HEK293T (cell line): ENCODE data around the gene NADSYN1.

Experiments used
- CTCF ChIA-PET: fragments of 350-600 bp; formaldehyde crosslinking; extraction: SDS; loops from one replicate; lab custom pipeline; 2021; ENCODE audit warnings: antibody characterized with exemption, inconsistent platforms; lab: Yijun Ruan, JAX
- POLR2A ChIA-PET: fragments of 350-600 bp; formaldehyde crosslinking; extraction: SDS; loops from one replicate; lab custom pipeline; 2020; ENCODE audit warnings: antibody characterized with exemption, inconsistent platforms; lab: Yijun Ruan, JAX
- DNase-seq: peaks from one replicate; pipeline ENCODE4 v3.0.0; 2012; ENCODE audit warnings: mixed read lengths; ENCODE audit errors: extremely low spot score
- ARNT ChIP-seq: fragments of 450-650 bp; IDR thresholded peaks from 2 replicates; pipeline ENCODE4 v1.6.1; 2017; ENCODE audit warnings: mild to moderate bottlenecking
- BHLHE40 ChIP-seq: fragments of 450-650 bp; IDR thresholded peaks from 2 replicates; pipeline ENCODE4 v1.6.1; 2016; ENCODE audit warnings: mild to moderate bottlenecking, moderate library complexity, borderline replicate concordance
- CTBP1 ChIP-seq: fragments of 450-650 bp; IDR thresholded peaks from 2 replicates; pipeline ENCODE4 v1.6.1; 2016; ENCODE audit warnings: borderline replicate concordance
- ELF4 ChIP-seq: fragments of 450-650 bp; IDR thresholded peaks from 2 replicates; pipeline ENCODE4 v1.6.1; 2017; ENCODE audit warnings: antibody characterized with exemption
- FOXA1 ChIP-seq: fragments of 450-650 bp; IDR thresholded peaks from 2 replicates; pipeline ENCODE4 v1.6.1; 2016; ENCODE audit warnings: mild to moderate bottlenecking
- FOXK2 ChIP-seq: fragments of 450-650 bp; IDR thresholded peaks from 2 replicates; pipeline ENCODE4 v1.6.1; 2016; ENCODE audit warnings: mild to moderate bottlenecking
- FOXM1 ChIP-seq: fragments of 450-650 bp; IDR thresholded peaks from 2 replicates; pipeline ENCODE4 v1.6.1; 2017; ENCODE audit warnings: mild to moderate bottlenecking, borderline replicate concordance
- HDGF ChIP-seq: fragments of 450-650 bp; IDR thresholded peaks from 2 replicates; pipeline ENCODE4 v1.6.1; 2017; ENCODE audit warnings: antibody characterized with exemption, borderline replicate concordance
- L3MBTL2 ChIP-seq: fragments of 450-650 bp; conservative IDR thresholded peaks from 2 replicates; pipeline ENCODE4 v1.6.1; 2016; ENCODE audit warnings: mild to moderate bottlenecking
- LEF1 ChIP-seq: fragments of 450-650 bp; IDR thresholded peaks from 2 replicates; pipeline ENCODE4 v1.6.1; 2017; ENCODE audit warnings: mild to moderate bottlenecking, borderline replicate concordance
- NFRKB ChIP-seq: fragments of 450-650 bp; IDR thresholded peaks from 2 replicates; pipeline ENCODE4 v1.6.1; 2016; ENCODE audit warnings: mild to moderate bottlenecking, moderate library complexity
- SP1 ChIP-seq: fragments of 450-650 bp; IDR thresholded peaks from 2 replicates; pipeline ENCODE4 v1.6.1; 2017
- SUZ12 ChIP-seq: fragments of 450-650 bp; IDR thresholded peaks from 2 replicates; pipeline ENCODE4 v1.6.1; 2016; ENCODE audit warnings: mild to moderate bottlenecking
- TARDBP ChIP-seq: fragments of 450-650 bp; IDR thresholded peaks from 2 replicates; pipeline ENCODE4 v1.6.1; 2016
- ZNF384 ChIP-seq: fragments of 450-650 bp; IDR thresholded peaks from 2 replicates; pipeline ENCODE4 v1.6.1; 2016
- TF ChIP-seq, protein P1 (sequence below): fragments of 450-650 bp; IDR thresholded peaks from 2 replicates; pipeline ENCODE4 v1.6.1; 2016

NADSYN1 gene

DNA sequence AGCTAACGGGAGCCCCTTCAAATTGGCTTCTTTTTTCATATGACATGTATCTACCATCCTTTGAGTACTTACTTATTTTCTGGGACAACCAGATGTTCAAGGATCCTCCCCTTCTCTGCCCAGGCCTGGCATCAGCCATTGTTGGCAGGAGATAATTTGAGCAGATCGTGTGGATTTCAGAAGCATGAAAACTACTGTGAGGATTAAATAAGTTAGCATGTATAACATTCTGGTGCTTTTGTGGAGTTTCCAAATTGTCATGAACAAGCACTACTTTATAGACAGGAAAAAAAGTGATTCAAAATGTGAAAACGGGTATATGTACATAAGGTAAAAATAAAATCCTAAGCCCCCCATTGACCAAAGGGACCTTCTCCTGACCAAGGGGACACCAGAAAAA, 2.1 kb upstream of the NADSYN1 start:
- CTCF ChIA-PET, result no interaction called here
- TF ChIP-seq ELF4, result no peak
- TF ChIP-seq L3MBTL2, result no peak
- TF ChIP-seq ARNT, result no peak
- TF ChIP-seq ZNF384, result no peak
- POLR2A ChIA-PET, result no interaction called here
- no peak for DNase-seq

DNA sequence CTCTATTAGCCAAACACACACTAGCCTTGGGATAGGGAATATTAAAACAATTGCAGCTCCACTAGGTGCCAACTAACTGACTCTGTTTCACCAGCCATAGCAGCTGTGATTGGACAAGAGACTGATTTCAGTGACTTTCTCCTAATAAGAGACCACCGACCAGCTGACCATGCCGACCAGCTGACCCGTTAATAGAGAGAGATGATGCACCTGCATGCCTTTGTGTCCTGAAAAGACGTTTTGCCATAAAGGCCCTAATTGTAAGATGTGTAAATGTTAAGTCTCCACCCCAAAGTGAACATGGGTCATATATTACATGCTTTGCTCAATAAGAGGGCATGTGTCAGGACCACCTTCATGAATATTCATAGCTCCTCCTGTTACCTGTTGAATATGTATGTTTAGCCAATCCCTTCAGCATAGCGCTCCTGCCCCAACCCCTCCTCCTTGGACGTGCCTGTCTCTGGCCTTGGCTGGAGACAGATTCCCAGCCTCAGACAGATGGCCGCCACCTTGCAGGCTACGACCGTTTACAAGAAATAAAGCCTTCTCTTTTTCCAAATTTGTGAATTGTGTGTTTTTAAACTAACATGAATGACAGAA, 1.3 kb upstream of the NADSYN1 start:
- DNase-seq, result peak; percentile 17
- CTCF ChIA-PET, result no interaction called here
- POLR2A ChIA-PET, result no interaction called here
- TF ChIP-seq, protein P1, sequence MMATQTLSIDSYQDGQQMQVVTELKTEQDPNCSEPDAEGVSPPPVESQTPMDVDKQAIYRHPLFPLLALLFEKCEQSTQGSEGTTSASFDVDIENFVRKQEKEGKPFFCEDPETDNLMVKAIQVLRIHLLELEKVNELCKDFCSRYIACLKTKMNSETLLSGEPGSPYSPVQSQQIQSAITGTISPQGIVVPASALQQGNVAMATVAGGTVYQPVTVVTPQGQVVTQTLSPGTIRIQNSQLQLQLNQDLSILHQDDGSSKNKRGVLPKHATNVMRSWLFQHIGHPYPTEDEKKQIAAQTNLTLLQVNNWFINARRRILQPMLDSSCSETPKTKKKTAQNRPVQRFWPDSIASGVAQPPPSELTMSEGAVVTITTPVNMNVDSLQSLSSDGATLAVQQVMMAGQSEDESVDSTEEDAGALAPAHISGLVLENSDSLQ, result 0 out of 2 replicates have a peak, but pooled peaks have one; percentile 33
- no peak for TF ChIP-seq NFRKB

DNA sequence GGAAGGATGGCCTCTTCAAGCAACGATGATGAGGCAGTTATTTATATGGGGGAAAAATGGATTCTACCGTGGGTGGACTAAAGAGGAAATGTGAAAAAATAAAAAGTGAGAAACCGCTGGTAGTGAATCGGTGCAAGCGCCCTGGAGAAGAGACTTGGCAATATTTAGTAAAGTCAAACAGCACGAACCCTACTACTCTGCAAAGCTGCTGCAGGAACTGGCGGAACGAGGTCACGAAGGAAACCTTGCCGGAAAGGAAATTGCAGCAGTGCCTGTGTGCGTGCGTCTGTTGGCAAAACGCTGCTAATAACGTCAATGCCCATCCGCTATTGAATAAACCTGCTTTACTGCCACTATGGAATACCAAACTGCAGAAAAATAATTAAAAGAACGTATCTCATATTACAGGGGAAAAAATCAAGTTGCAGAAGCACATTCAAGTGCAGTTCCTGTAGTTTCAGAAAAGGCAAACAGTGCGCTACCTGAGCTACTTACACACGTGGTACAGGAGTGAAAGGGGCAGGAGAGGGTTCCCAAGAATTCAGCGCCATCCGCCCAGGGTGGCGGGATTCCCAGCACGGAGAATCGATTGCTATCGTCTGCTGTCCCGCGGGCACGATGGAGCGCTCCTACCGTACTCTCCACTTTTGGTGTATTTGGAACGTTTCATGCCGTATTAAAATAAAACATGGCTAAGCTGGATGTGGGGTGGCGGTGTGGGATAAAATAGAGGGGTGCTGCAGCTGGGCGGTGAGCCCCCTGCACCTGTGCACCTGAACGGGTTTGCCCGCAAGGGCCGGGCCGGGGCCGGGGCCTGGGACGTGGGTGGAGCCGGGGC, 585 bp upstream of the NADSYN1 start:
- TF ChIP-seq, protein P1, result no peak
- POLR2A ChIA-PET, result no interaction called here
- CTCF ChIA-PET, result no interaction called here
- no peak for DNase-seq

DNA sequence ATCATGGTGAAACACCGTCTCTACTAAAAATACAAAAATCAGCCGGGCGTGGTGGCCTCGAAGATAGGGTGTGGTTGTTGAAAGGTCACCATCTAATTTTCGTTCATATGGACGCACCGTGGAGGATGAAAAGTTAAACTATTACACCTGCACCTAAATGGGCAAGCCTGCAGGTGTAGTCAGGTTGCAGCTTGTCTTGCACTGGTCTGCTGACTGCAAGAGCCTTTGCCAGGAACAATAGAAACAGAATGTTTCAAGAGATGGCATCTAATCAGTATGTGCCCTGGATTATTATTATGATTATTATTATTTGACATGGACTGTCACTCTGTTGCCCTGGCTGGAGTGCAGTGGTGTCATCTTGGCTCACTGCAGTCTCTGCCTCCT, 908 bp downstream of the NADSYN1 start:
- ChIA-PET POLR2A (no interaction called here), CTCF (no interaction called here)
- DNase-seq, result no peak
- TF ChIP-seq ELF4, result no peak

DNA sequence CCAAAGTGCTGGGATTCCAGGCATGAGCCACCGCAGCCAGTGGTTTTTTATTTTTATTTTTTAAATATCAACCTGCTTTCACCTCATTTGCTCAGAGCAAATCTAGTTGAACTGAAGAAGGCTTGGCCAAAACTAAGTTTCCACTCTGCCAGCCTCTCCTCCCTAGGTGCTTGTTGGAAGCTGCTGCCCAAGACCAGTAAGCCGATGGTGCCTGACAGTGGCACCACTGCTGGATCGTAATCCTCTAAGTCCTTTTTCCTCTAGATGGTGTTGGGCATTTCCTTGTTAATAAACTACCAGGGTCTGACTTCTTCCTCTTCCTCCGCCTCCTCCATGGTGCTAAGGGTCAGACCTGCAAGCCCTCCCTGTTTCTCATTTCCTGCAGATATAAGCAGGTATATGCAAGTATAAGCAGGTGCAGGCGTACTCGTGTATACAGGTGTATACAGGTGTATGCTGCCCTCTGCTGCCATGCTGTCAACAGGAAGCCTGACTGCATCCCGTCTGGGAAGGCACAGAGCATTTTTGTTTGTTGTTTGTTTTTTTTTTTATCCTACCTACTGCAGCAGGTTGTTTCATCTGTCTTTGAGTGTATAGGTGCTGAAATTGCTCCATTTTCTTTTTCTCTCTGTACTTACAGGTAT, 1.6 kb downstream of the NADSYN1 start:
- POLR2A ChIA-PET, result no interaction called here

DNA sequence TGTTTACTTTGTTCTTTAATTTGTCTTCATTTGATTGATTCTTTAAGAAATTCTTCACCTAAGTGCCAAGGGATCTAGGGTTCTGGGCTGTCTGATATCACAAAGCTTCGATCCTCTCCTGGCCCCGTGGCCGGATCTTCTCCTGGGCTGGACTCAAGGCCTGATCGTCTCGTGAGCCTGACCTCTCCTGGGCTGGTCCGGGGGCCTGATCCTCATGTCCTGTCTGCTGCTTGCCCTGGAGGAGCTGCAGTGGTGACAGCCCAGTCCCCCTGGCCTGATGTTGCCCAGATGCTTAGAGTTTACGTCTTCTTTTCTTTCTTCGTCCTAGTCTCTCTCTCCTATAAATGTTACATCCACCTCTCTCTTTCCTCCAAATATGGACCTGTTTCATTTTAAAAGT, 3.3 kb downstream of the NADSYN1 start:
- ChIA-PET POLR2A (no interaction called here), CTCF (no interaction called here)
- DNase-seq, result no peak
- TF ChIP-seq L3MBTL2 (no peak), ZNF384 (no peak), NFRKB (no peak), TARDBP (no peak), FOXA1 (no peak), ELF4 (no peak), FOXK2 (no peak), ARNT (no peak), FOXM1 (no peak), BHLHE40 (no peak), HDGF (no peak), SUZ12 (no peak), SP1 (no peak), CTBP1 (no peak)
- TF ChIP-seq, protein P1, result no peak

More for the DNA sequence above, 1.6 kb downstream of the NADSYN1 start:
- DNase-seq, result no peak
- CTCF ChIA-PET, result no interaction called here
- TF ChIP-seq SUZ12 (no peak), FOXA1 (no peak), ZNF384 (no peak), ELF4 (no peak), L3MBTL2 (no peak), FOXK2 (no peak), HDGF (no peak), NFRKB (no peak), CTBP1 (no peak), SP1 (no peak), TARDBP (no peak), BHLHE40 (no peak)

DNA sequence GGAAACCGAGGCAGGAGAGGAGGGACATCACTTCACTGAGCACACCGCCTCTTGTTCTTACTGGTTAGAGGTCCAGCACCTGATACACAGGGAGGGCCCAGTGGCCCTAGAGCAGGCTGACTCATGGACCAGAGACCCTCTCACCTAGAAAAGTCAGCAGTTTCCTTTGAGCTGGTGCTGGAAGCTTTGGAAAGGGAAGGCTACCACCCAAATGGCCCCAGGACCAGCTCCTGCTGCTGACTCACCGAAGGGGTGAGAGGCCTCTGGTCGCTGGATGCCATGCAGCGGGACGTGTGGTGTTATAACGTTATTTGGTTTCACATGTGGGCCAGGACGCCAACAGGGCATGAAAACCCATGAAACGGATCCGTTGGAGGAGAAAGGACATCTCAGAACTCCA, 3.8 kb downstream of the NADSYN1 start:
- DNase-seq, result no peak
- TF ChIP-seq NFRKB (no peak), HDGF (no peak), L3MBTL2 (no peak), SP1 (no peak), CTBP1 (no peak), TARDBP (no peak), SUZ12 (no peak), FOXM1 (no peak), FOXA1 (no peak), ZNF384 (no peak), ELF4 (no peak), BHLHE40 (no peak), FOXK2 (no peak), ARNT (no peak), LEF1 (no peak)
- TF ChIP-seq, protein P1, result no peak
- CTCF ChIA-PET, result no interaction called here
- POLR2A ChIA-PET, result no interaction called here
